Measurements from ENCODE around the gene NECAB2.

DNA sequence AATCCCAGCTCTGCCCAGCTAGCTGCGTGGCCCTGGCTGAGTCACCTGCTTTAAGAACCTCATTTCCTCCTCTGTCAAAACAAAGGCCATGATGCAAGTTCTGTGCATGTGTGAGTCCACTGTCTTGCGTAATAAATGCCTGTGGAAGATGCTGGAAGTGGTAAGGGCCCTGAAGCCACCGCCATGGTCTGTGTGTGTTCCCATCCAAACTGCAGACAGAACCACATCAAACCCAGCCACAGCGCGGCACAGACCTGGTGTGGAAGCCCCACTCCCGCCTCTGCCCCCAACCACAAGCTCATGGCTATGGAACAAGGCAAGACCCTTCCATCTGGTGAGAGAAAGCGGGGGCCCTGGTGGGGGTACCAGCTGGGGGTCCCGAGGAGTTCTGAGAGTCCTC is 26.0 kb downstream of the NECAB2 start:
- TF ChIP-seq, protein P1, sequence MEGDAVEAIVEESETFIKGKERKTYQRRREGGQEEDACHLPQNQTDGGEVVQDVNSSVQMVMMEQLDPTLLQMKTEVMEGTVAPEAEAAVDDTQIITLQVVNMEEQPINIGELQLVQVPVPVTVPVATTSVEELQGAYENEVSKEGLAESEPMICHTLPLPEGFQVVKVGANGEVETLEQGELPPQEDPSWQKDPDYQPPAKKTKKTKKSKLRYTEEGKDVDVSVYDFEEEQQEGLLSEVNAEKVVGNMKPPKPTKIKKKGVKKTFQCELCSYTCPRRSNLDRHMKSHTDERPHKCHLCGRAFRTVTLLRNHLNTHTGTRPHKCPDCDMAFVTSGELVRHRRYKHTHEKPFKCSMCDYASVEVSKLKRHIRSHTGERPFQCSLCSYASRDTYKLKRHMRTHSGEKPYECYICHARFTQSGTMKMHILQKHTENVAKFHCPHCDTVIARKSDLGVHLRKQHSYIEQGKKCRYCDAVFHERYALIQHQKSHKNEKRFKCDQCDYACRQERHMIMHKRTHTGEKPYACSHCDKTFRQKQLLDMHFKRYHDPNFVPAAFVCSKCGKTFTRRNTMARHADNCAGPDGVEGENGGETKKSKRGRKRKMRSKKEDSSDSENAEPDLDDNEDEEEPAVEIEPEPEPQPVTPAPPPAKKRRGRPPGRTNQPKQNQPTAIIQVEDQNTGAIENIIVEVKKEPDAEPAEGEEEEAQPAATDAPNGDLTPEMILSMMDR (IDR thresholded peaks at IDR 0.05; ENCODE audit: poor library complexity, severe bottlenecking): no peak
- TF ChIP-seq TAF1 (IDR thresholded peaks at IDR 0.05; ENCODE audit: low read depth): no peak

Data from neural cell (in vitro differentiated cells).